ENCODE measurements around the gene HLA-DMB. TPM values are rescaled to one million over a fixed set of nuclear protein-coding genes. Genes with fewer than 3 reads are reported as not detected.

The HLA-DMB gene
- total and polyA plus RNA-seq, 12 donors = 9.1 to 118 (median 70.5) TPM

- H3K4me3 ChIP-seq = peak overlapping the region; percentile 33 to 87 (median 68)
- H3K27me3 ChIP-seq = no peaks in the 10 kb centered on the region
- intact Hi-C loops (cut with DNase I) = loop anchor here in 1 of 2 donors (5.0 kb wide), 1 partner anchor 242 kb away; no protein-coding TSS in a partner anchor
- peaks cover 22 to 24% of the 10 kb centered on the region in 2 donors for H3K4me1 ChIP-seq (replicated peaks in 1 of 2)
- no peak for TF ChIP-seq POLR2A (IDR thresholded peaks at IDR 0.05)
- TF ChIP-seq CTCF (IDR thresholded peaks at IDR 0.05) = no peak
- no peaks in the 10 kb centered on the region for H3K36me3 ChIP-seq (replicated peaks in 1 of 2)
- H3K9me3 ChIP-seq (replicated peaks in 1 of 3) = no peaks in the 10 kb centered on the region
- peak overlapping the region; percentile 86 to 96 (median 91) for H3K27ac ChIP-seq
- WGBS, 4 donors = 0 to 2% (median 0%) methylated on average over 7 to 8 of the region's 8 CpGs
- no peak for DNase-seq
These were observed 45.9 kb downstream of the HLA-DMB start for GRCh38 chr6:32895006-32895345.

- WGBS, 4 donors = 0 to 2% (median 1%) methylated on average over 27 to 61 of the region's 61 CpGs
- no peaks in the 10 kb centered on the region for H3K27me3 ChIP-seq
- H3K4me3 ChIP-seq = peak overlapping the region; percentile 33 to 87 (median 72)
- H3K4me1 ChIP-seq (replicated peaks in 1 of 2) = peaks cover 22 to 24% of the 10 kb centered on the region in 2 donors
- H3K27ac ChIP-seq = peak overlapping the region; percentile 86 to 96 (median 91)
- DNase-seq = peak; percentile 93 to 97 (median 93)
- intact Hi-C loops (cut with DNase I) = loop anchor here in 1 of 2 donors (5.0 kb wide), 2 partner anchors 78 to 243 kb away; no protein-coding TSS in a partner anchor
- no peaks in the 10 kb centered on the region for H3K36me3 ChIP-seq (replicated peaks in 1 of 2)
- TF ChIP-seq POLR2A (IDR thresholded peaks at IDR 0.05) = peak; percentile 40 to 85
- TF ChIP-seq CTCF (IDR thresholded peaks at IDR 0.05) = no peak
- H3K9me3 ChIP-seq (replicated peaks in 1 of 3) = no peaks in the 10 kb centered on the region
These were observed 46.5 kb downstream of the HLA-DMB start for GRCh38 chr6:32894085-32895005.

GRCh38 chr6:32890831-32891230 is 50.0 kb downstream of the HLA-DMB start:
- DNase-seq = no peak
- Histone ChIP-seq H3K4me1 (replicated peaks in 1 of 2) (peaks cover 24 to 32% of the 10 kb centered on the region in 2 donors), H3K9me3 (replicated peaks in 1 of 3) (no peaks in the 10 kb centered on the region), H3K27me3 (no peaks in the 10 kb centered on the region), H3K36me3 (replicated peaks in 1 of 2) (no peaks in the 10 kb centered on the region), H3K4me3 (no peak overlapping the region), H3K27ac (no peak overlapping the region)
- WGBS, 4 donors = 34 to 47% (median 43%) methylated on average over 1 of the region's 1 CpG
- TF ChIP-seq CTCF (IDR thresholded peaks at IDR 0.05) (no peak), POLR2A (IDR thresholded peaks at IDR 0.05) (no peak)
- intact Hi-C loops (cut with DNase I) = loop anchor here in 1 of 2 donors (5.0 kb wide), 1 partner anchor 81 kb away; no protein-coding TSS in a partner anchor

- 36 to 78% (median 53%) methylated on average over 1 of the region's 1 CpG for WGBS, 4 donors
- Histone ChIP-seq H3K27me3 (no peaks in the 10 kb centered on the region), H3K4me3 (no peak overlapping the region), H3K4me1 (replicated peaks in 1 of 2) (peaks cover 17 to 27% of the 10 kb centered on the region in 2 donors), H3K27ac (no peak overlapping the region), H3K36me3 (replicated peaks in 1 of 2) (no peaks in the 10 kb centered on the region), H3K9me3 (replicated peaks in 1 of 3) (no peaks in the 10 kb centered on the region)
- intact Hi-C loops (cut with DNase I) = loop anchor here (5.0 to 10.0 kb wide), 3 partner anchors 45 to 98 kb away; no protein-coding TSS in a partner anchor
- DNase-seq = no peak
- TF ChIP-seq POLR2A (IDR thresholded peaks at IDR 0.05) = no peak
- TF ChIP-seq CTCF (IDR thresholded peaks at IDR 0.05) = no peak
These were observed 51.3 kb downstream of the HLA-DMB start for GRCh38 chr6:32889533-32889932.
